ENCODE data around the gene PGK2.
"Not testable (repeated sequence)": the region's sequence is repeated elsewhere in the genome, so short reads cannot be mapped to it uniquely, and the experiment has no call there.

The PGK2 gene

DNA sequence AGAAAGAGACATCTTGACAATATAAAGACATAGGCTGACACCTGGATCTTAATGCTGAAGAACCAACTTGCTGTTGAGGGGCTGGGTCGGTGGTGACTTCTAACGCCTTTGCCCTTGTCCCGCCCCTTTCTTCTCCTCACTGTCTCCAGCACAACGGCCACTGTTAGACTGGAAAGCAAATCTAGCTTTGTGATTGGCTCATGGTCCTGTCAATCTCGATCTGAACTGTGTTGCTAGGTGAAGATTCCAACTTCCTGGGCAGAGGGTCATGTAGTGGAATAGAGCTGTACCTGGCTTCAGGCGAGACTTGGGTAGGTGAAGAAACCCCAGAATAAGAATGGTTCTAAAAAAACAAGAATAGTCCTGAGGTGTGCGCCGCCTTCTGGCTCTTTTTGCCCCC, at the start of gene PGK2:
Gene PGK2, minus strand, starts transcription at position 110 of the 400 bp plus-strand sequence. Its CDS starts 98 bp downstream, at position 12.
- no peak for DNase-seq (ENCODE audit: low read depth)

GRCh38 chr6:49835140-49835539, 48.1 kb upstream of the PGK2 start:
- no peak for DNase-seq (ENCODE audit: low read depth)

DNA sequence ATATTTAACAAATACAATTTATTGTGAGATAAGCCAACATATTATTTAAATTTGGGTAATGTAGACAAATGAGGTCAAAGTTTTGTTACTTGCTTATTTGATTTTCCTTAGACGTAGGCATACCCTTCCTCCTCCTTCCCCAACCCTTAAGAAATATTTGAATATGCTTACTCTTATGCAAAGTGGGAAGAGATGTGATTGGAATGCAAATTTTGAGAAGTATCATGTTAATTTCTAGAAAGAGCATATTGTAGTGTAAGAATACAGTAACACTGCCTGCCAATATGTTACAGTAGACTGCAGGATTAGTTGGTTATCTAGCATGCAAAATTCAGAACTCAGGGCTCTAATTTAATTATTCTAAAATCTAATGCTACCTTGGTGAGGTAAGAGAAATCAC, 46.3 kb upstream of the PGK2 start:
- DNase-seq (ENCODE audit: low read depth): no peak

DNA sequence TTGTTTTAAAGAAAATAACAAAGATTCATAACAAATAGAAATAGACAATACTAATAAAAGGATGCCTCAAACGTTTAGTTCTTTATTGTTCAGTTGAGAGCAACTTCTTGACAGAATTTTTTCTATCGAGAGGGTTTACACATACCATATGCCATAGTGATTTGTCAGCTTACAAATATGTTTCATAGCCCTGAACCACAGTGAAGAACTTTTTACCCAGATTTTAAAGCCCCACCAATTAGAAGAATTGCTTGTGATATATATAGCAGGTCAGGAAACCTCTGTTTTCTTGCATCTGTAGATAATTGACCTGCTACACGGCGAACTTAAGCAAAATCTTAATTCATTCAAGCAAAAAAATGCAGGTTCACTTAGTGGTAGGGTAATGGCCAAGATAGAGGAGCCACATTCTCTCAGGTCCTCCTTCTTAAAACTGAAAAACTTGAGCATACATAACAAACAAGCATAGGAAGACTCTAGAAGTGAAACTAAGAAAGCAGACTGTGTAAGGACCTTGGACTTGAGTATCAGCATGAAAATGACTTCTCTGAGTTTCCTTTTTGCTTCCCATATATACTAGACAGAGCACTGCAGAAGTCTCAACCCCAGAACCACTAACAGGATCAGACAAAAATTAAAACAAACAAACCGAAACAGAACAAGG, 39.8 kb upstream of the PGK2 start:
- DNase-seq (ENCODE audit: low read depth): no peak

GRCh38 chr6:49815166-49815565, 28.1 kb upstream of the PGK2 start:
- DNase-seq (ENCODE audit: low read depth): no peak

- no peak for DNase-seq (ENCODE audit: low read depth)
Measured at GRCh38 chr6:49813248-49813647, 26.2 kb upstream of the PGK2 start.

DNA sequence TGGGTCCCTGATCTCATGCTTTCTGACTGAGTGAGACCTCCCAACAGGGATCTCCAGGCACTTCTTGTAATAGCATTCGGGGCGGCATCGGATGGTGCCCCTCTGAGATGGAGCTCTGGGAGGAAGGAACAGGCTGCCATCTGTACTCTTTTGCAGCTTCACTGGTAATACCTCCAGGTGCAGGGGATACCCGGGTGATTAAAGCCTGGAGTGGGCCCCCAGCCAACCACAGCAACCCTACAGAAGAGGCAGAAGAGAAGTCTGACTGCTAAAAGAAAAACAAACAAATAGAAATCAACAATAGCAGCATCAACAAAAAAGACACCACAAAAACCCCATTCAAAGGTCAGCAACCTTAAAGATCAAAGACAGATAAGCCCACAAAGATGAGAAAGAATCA, 19.1 kb upstream of the PGK2 start:
- no peak for DNase-seq (ENCODE audit: low read depth)

- no peak for DNase-seq (ENCODE audit: low read depth)
Measured at GRCh38 chr6:49805246-49805645, 18.2 kb upstream of the PGK2 start.

GRCh38 chr6:49801525-49801924, 14.4 kb upstream of the PGK2 start:
- no peak for DNase-seq (ENCODE audit: low read depth)

DNA sequence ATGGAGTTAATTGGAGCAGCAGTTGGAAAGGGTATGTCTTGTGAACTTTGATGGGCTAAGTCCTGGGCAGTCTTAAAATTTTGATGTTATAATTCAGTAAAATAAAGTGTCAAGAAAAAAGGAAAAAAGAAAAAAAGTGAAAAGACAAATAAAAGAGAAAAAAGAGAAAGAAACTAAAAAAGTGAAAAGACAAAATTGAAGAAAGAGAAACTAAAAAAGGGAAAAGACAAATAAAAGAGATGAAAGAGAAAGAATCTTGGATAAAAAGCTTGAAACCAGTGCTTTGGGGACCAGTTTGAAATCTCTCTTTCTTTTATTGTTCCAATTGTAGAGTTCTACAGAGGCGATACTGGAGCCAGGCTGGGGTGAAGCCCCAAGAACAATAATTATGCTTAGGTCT, 12.0 kb upstream of the PGK2 start:
- no peak for DNase-seq (ENCODE audit: low read depth)

DNA sequence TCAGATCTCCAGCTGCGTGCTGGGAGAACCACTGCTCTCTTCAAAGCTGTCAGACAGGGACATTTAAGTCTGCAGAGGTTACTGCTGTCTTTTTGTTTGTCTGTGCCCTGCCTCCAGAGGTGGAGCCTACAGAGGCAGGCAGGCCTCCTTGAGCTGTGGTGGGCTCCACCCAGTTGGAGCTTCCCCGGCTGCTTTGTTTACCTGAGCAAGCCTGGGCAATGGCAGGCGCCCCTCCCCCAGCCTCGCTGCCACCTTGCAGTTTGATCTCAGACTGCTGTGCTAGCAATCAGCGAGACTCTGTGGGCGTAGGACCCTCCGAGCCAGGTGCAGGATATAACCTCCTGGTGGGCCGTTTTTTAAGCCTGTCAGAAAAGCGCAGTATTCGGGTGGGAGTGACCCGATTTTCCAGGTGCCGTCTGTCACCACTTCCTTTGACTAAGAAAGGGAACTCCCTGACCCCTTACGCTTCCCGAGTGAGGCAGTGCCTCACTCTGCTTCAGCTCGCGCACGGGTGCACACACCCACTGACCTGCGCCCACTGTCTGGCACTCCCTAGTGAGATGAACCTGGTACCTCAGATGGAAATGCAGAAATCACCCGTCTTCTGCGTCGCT, 9.9 kb upstream of the PGK2 start:
- DNase-seq (ENCODE audit: low read depth): not testable (repeated sequence)

DNA sequence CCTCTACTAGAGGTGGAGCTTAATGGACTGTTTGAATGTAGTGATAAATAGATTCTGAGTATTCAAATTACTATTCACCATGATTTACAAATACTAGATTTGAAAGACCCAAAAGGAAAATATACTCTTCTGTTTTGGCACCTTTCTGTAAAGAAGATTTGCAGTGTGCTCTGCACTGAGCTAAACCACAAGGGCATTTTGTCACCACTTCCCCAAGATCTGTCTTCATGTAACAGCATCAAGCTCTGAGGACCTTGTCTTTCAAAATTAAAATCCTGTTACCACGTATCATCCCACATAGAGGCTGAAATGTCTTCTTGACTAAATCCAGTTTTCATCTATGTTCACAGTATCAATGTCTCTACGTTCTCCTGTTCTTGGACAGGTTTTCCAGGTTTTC, 3.3 kb upstream of the PGK2 start:
- no peak for DNase-seq (ENCODE audit: low read depth)

DNA sequence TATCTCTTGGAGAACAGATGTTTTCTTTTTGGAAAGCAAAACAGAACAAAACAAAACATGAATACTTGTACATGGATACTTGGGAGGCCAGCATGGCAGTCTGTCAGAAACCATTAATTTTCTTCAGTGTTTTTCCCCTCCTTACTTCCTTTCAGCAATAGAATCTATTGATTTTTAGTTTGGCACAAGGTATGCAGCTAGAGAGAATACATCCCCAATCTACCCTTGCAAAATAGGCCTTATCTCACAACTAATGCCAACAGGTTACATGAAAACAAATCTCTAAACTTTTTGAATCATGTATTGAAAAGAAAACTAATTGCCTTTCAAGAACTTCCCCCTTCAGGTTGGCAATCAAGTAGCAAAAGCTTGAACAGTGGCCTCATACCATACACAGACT, 2.8 kb downstream of the PGK2 start:
- no peak for DNase-seq (ENCODE audit: low read depth)

GRCh38 chr6:49782725-49783124, 4.4 kb downstream of the PGK2 start:
- no peak for DNase-seq (ENCODE audit: low read depth)

GRCh38 chr6:49782293-49782692, 4.8 kb downstream of the PGK2 start:
- no peak for DNase-seq (ENCODE audit: low read depth)

DNA sequence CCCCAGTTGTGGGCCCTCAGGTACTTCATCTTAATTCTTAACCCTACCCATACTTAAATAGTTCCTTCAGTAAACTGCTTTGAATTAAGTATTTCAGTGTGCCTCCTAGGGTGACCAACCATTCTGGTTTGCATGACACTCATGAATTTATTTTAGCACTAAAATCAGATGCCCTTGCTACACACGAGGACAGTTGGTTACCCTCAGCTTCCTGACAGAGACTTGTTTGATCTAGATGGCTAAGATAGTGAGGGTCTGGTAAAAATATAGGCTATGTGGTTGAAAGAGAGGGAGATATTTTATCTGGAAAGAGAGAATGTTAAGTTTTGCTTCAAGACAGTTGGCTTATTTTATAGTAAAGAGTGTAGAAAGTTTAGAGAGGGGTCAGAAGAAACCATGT, 10.6 kb downstream of the PGK2 start:
- no peak for DNase-seq (ENCODE audit: low read depth)

DNA sequence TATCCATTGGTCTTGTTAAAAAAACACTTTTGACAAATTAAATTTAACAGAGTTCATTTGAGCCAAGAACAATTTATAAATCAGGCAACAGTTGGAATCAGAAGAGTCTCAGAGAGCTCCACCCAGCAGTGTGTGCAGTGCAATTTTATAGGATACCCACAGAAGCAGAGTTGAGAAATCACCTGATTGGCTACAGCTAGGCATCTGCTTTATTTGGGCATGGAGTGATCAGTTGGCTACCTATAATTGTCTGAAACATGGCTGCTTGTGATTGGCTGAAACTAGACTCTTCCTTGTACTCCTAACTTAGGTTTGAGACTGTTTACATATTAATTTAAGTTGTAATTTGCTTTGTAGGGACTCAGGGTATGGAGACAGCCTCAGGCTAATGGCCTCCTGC, 12.0 kb downstream of the PGK2 start:
- DNase-seq (ENCODE audit: low read depth): no peak

- no peak for DNase-seq (ENCODE audit: low read depth)
Measured at GRCh38 chr6:49772285-49772684, 14.8 kb downstream of the PGK2 start.

- DNase-seq (ENCODE audit: low read depth): no peak
Measured at GRCh38 chr6:49766762-49767161, 20.3 kb downstream of the PGK2 start.

- DNase-seq (ENCODE audit: low read depth): no peak
Measured at GRCh38 chr6:49764571-49765236, 22.4 kb downstream of the PGK2 start.

- DNase-seq (ENCODE audit: low read depth): no peak
Measured at GRCh38 chr6:49744259-49744658, 42.8 kb downstream of the PGK2 start, which contains the start of gene CRISP3. TSS of gene CRISP3 (minus strand) at chr6:49744388. CDS start at chr6:49744367, 21 bp downstream.

DNA sequence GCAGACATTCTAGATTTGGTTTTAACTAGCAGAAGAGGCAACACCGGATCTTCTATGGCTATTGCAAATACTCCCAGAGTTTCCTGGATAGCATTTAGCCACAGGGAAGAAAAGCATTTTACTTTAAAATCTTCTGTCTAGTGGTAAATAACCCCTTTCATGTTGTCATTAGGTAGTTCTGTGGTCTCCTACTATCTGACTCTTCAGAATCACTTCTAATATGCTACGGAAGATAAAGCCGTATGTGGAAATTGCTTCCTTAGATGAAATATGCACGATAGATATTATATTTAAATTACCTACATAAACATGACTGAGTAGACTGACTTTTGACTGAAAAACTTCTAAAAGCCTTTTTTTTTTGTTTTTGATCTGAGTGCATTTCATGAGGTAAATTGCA, 43.7 kb downstream of the PGK2 start:
- DNase-seq (ENCODE audit: low read depth): no peak

GRCh38 chr6:49739423-49739822, 47.7 kb downstream of the PGK2 start:
- no peak for DNase-seq (ENCODE audit: low read depth)
